Body of pancreas (tissue), 4 donors: ENCODE data around the gene CD244. TPM values are rescaled to one million over a fixed set of nuclear protein-coding genes. Genes with fewer than 3 reads are reported as not detected.

Source experiments
- ATAC-seq: fragments of 150-250 bp; one replicate; pipeline ENCODE4 v1.9.1; 2016
- DNase-seq, 4 donors: peaks; one replicate each; pipeline ENCODE4 v3.0.0-alpha.2; 2019
- H3K27ac ChIP-seq, 4 donors: fragments of 200-600 bp; sonication (generic); 1 replicate in 3 of 4; 2 replicates in 1 of 4; pipeline versions ENCODE4 v1.5.1 to v1.6.1; 2016 to 2019; ENCODE audit warnings: mild to moderate bottlenecking in 1 of 4, mixed read lengths in 1 of 4, moderate library complexity in 1 of 4
- H3K27me3 ChIP-seq, 2 donors: fragments of 200-600 bp; sonication (generic); one replicate each; pipeline ENCODE4 v1.6.0; 2016; ENCODE audit warnings: mild to moderate bottlenecking in 1 of 2
- H3K36me3 ChIP-seq, 2 donors: fragments of 200-600 bp; sonication (generic); replicated peaks in 1 of 2; 2 replicates each; pipeline ENCODE4 v1.5.1; 2016; ENCODE audit warnings: low read depth in 2 of 2; ENCODE audit not compliant: insufficient read depth in 1 of 2
- H3K4me1 ChIP-seq: fragments of 200-600 bp; sonication (generic); one replicate; pipeline ENCODE4 v1.6.0; 2016
- H3K4me3 ChIP-seq, 2 donors: fragments of 200-600 bp; sonication (generic); 1 replicate in 1 of 2; 2 replicates in 1 of 2; pipeline ENCODE4 v1.5.1; 2016 to 2019
- H3K9me3 ChIP-seq, 3 donors: fragments of 200-600 bp; sonication (generic); 1 replicate in 2 of 3; 2 replicates in 1 of 3; pipeline ENCODE4 v1.5.1; 2016
- CTCF ChIP-seq, 7 experiments: fragments of 450-650 bp in 4 of 7; fragments of 200-600 bp in 3 of 7; sonication (generic) in 3 of 7; IDR thresholded peaks; one replicate each; pipeline ENCODE4 v1.5.1; 2016 to 2019; ENCODE audit warnings: antibody characterized with exemption in 7 of 7
- POLR2A ChIP-seq, 3 donors: fragments of 450-650 bp; IDR thresholded peaks; one replicate each; pipeline ENCODE4 v1.6.1; 2016; ENCODE audit warnings: antibody characterized with exemption in 3 of 3, mild to moderate bottlenecking in 2 of 3
- WGBS, 2 donors: methylation state at CpG; one replicate each; pipeline ENCODE4 v1.1.5; 2017; 5-methylcytosine and 5-hydroxymethylcytosine counted together
- intact Hi-C: fragments of 100-400 bp; cut with DNase I; formaldehyde crosslinking; loops from one replicate; pipeline ENCODE4 v1.15.1; 2023
- total RNA-seq, 2 donors: library from RNA; depleted of rRNA; stranded (reverse); fragments of >200 nt; gene quantifications; one replicate each; pipeline ENCODE4 v1.1.0, GENCODE V29; 2016

Gene CD244
- total RNA-seq, 2 donors from 2014 or later = 0.33 to 1.8 TPM

- no peaks in the 10 kb centered on the region for H3K36me3 ChIP-seq
- no peaks in the 10 kb centered on the region for H3K4me1 ChIP-seq
- no peak overlapping the region for H3K4me3 ChIP-seq
- TF ChIP-seq CTCF (IDR thresholded peaks at IDR 0.05) (no peak), POLR2A (IDR thresholded peaks at IDR 0.05) (no peak)
- H3K27ac ChIP-seq = no peak overlapping the region
- 57 to 63% methylated on average over 1 of the region's 1 CpG for WGBS, 2 donors
- no peaks in the 10 kb centered on the region for H3K27me3 ChIP-seq
- ATAC-seq (no peak), DNase-seq (no peak)
- intact Hi-C loops = no loop called here
- no peaks in the 10 kb centered on the region for H3K9me3 ChIP-seq
Observed at GRCh38 chr1:160806109-160806665, 56.5 kb downstream of the CD244 start.

GRCh38 chr1:160801836-160802580 lies 60.7 kb downstream of the CD244 start:
- TF ChIP-seq POLR2A (IDR thresholded peaks at IDR 0.05) (no peak), CTCF (IDR thresholded peaks at IDR 0.05) (no peak)
- WGBS, 2 donors = 92% methylated on average over 19 to 34 of the region's 43 CpGs
- H3K36me3 ChIP-seq = no peaks in the 10 kb centered on the region
- no peak overlapping the region for H3K27ac ChIP-seq
- no peak overlapping the region for H3K4me3 ChIP-seq
- no peaks in the 10 kb centered on the region for H3K27me3 ChIP-seq
- H3K9me3 ChIP-seq = no peaks in the 10 kb centered on the region
- no peaks in the 10 kb centered on the region for H3K4me1 ChIP-seq
- ATAC-seq (no peak), DNase-seq (no peak)
- intact Hi-C loops = no loop called here

- ATAC-seq (no peak), DNase-seq (no peak)
- TF ChIP-seq POLR2A (IDR thresholded peaks at IDR 0.05) (no peak), CTCF (IDR thresholded peaks at IDR 0.05) (no peak)
- no peaks in the 10 kb centered on the region for H3K36me3 ChIP-seq
- H3K4me3 ChIP-seq = no peak overlapping the region
- H3K27me3 ChIP-seq = no peaks in the 10 kb centered on the region
- WGBS, 2 donors = 47 to 49% methylated on average over 4 of the region's 4 CpGs
- no peak overlapping the region for H3K27ac ChIP-seq
- intact Hi-C loops = no loop called here
- no peaks in the 10 kb centered on the region for H3K9me3 ChIP-seq
- H3K4me1 ChIP-seq = no peaks in the 10 kb centered on the region
Observed at GRCh38 chr1:160800645-160801408, 61.9 kb downstream of the CD244 start.

- no peaks in the 10 kb centered on the region for H3K36me3 ChIP-seq
- no peak for DNase-seq
- ATAC-seq = no peak
- no peaks in the 10 kb centered on the region for H3K9me3 ChIP-seq
- no peak for TF ChIP-seq POLR2A (IDR thresholded peaks at IDR 0.05)
- TF ChIP-seq CTCF (IDR thresholded peaks at IDR 0.05) = no peak
- H3K4me1 ChIP-seq = no peaks in the 10 kb centered on the region
- H3K4me3 ChIP-seq = no peak overlapping the region
- intact Hi-C loops = no loop called here
- H3K27me3 ChIP-seq = no peaks in the 10 kb centered on the region
- no peak overlapping the region for H3K27ac ChIP-seq
- 90 to 100% methylated on average over 1 of the region's 1 CpG for WGBS, 2 donors
Observed at GRCh38 chr1:160800142-160800541, 62.5 kb downstream of the CD244 start.
